Measurements from ENCODE around the gene DENND4B. TPM values are rescaled to one million over a fixed set of nuclear protein-coding genes. Genes with fewer than 3 reads are reported as not detected.

The DENND4B gene
- total and polyA plus RNA-seq, 9 of the 15 experiments (the other 6 are each of a cell fraction or from before 2014, with no cell fraction given), result 9.5 to 80.5 (median 23.1) TPM

DNA sequence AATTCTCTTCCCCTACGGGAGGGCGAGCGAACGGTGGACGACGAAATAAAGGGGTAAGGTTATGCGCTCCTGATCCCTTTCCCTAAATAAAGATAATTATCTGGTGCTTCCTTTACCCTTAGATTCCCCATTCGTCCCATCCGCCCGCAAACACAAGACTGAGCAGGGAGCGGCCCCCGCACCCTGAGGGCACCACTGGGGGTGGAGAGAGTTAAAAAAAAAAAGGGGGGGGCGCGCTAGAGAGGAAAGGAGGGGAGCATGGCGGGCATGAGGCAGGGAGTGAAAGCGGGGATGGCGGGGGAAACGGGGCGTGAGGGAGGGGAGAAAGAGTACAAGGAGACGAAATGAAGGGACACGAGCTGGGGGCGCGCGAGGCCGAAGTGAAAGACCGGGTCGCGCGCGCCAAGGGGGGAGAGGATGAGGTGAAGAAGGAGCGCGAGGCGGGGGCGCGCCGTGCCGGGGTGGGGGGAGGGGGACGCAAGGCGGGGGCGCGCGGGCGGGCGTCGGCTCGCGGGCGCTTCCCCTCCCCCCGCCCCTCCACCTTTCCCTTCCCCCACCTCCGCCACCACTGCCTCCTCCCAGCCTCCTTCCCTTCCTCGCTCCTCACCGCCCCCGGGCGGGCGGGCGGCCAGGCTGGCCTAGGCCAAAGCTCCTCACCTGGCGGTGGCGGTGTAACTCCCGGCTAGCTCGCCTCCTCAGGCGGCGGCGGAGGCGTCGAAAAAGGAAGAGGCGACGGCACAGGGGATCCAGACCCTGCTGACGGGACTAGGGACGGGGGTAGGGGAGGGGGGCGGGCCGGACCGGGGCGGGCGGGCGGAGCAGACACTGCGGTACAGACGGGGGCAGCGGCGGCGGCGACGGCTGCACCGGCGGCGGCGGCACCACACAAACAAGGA lies 24.2 kb downstream of the DENND4B start:
- H3K4me3 ChIP-seq, result peak overlapping the region; percentile 86
- in situ Hi-C loops (cut with MboI), result no loop called here
- H3K79me2 ChIP-seq (ENCODE audit: control insufficient read depth, insufficient read depth, low read length), result peaks cover 50% of the 10 kb centered on the region
- H3K4me1 ChIP-seq (replicated peaks in 1 of 2; ENCODE audit: control insufficient read depth in 2 of 2, insufficient read depth in 2 of 2, low read length in 2 of 2), result peaks cover 9 to 30% of the 10 kb centered on the region in 2 experiments
- DNase-seq (ENCODE audit: extremely low read depth in 1 of 4, low spot score in 3 of 4) (peak; percentile 86 to 92 (median 87)), ATAC-seq (peak; percentile 77), FAIRE-seq (no peak)
- H3K27me3 ChIP-seq (ENCODE audit: control insufficient read depth in 2 of 2, insufficient read depth in 2 of 2, low read length in 2 of 2), result no peaks in the 10 kb centered on the region
- no peaks in the 10 kb centered on the region for H3K9me1 ChIP-seq (ENCODE audit: control insufficient read depth, insufficient read depth, low read length)
- POLR2A ChIA-PET, result interaction anchor here (0.5 to 2.4 kb wide), 17 partner anchors 10 to 85 kb away, joined by 3 to 12 read pairs (median 4); partner anchors contain the start of genes CRTC2, DENND4B and RPS27
- H3K4me2 ChIP-seq (ENCODE audit: insufficient read depth, low read length), result peak overlapping the region; percentile 99
- H2AFZ ChIP-seq (ENCODE audit: low read depth, low read length), result peak overlapping the region; percentile 79
- CTCF ChIA-PET (ENCODE audit: low intra/inter-chr PET ratio), result no interaction called here
- no peaks in the 10 kb centered on the region for H3K9me3 ChIP-seq (replicated peaks; ENCODE audit: control insufficient read depth, insufficient read depth, low read depth, low read length)
- BruUV-seq (replicated peaks), result no TSS peak
- H4K20me1 ChIP-seq (replicated peaks; ENCODE audit: control insufficient read depth, insufficient read depth, low read length), result peaks cover 21% of the 10 kb centered on the region
- WGBS (ENCODE audit: insufficient coverage, low coverage, missing lambda C conversion rate), result under 1% methylated on average over 29 of the region's 86 CpGs
- H3K36me3 ChIP-seq (ENCODE audit: control insufficient read depth, insufficient read depth, low read length), result peaks cover 26% of the 10 kb centered on the region; the same call in 2 of the 3 replicates
- intact Hi-C loops (cut with micrococcal nuclease), result loop anchor here (2.0 to 5.0 kb wide), 5 partner anchors 40 to 298 kb away; partner anchors contain the start of gene UBAP2L
- H3K27ac ChIP-seq (ENCODE audit: extremely low read depth, low read depth, low read length), result peak overlapping the region; percentile 98
- H3K9ac ChIP-seq (ENCODE audit: insufficient read depth in 1 of 2, low read depth in 2 of 2, low read length in 2 of 2), result peak overlapping the region; percentile 91 to 92
- TF ChIP-seq HMGN3 (IDR thresholded peaks at IDR 0.05; ENCODE audit: borderline replicate concordance, extremely low read depth, insufficient read length, low read depth, low read length), result peak; percentile 63
- TF ChIP-seq SP2 (IDR thresholded peaks at IDR 0.05; ENCODE audit: extremely low read depth, low read depth, low read length, poor library complexity, severe bottlenecking), result peak; percentile 25
- TF ChIP-seq ZNF780A (CRISPR knock-in tag; IDR thresholded peaks at IDR 0.05), result no peak
- TF ChIP-seq CCNT2 (IDR thresholded peaks at IDR 0.05; ENCODE audit: borderline replicate concordance, extremely low read depth, insufficient read length, low read depth, low read length), result peak; percentile 29
- TF ChIP-seq, protein P1, sequence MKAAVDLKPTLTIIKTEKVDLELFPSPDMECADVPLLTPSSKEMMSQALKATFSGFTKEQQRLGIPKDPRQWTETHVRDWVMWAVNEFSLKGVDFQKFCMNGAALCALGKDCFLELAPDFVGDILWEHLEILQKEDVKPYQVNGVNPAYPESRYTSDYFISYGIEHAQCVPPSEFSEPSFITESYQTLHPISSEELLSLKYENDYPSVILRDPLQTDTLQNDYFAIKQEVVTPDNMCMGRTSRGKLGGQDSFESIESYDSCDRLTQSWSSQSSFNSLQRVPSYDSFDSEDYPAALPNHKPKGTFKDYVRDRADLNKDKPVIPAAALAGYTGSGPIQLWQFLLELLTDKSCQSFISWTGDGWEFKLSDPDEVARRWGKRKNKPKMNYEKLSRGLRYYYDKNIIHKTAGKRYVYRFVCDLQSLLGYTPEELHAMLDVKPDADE (conservative IDR thresholded peaks at IDR 0.05; ENCODE audit: control insufficient read depth, low read depth, low read length), result peak; percentile 25; the same call in 1 of the 2 replicates
- TF ChIP-seq, protein P2, sequence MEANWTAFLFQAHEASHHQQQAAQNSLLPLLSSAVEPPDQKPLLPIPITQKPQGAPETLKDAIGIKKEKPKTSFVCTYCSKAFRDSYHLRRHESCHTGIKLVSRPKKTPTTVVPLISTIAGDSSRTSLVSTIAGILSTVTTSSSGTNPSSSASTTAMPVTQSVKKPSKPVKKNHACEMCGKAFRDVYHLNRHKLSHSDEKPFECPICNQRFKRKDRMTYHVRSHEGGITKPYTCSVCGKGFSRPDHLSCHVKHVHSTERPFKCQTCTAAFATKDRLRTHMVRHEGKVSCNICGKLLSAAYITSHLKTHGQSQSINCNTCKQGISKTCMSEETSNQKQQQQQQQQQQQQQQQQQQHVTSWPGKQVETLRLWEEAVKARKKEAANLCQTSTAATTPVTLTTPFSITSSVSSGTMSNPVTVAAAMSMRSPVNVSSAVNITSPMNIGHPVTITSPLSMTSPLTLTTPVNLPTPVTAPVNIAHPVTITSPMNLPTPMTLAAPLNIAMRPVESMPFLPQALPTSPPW (CRISPR knock-in tag; IDR thresholded peaks at IDR 0.05), result peak; percentile 97
- TF ChIP-seq ZNF140 (CRISPR knock-in tag; IDR thresholded peaks at IDR 0.05), result no peak
- TF ChIP-seq ZNF217 (CRISPR knock-in tag; IDR thresholded peaks at IDR 0.05), result no peak
- TF ChIP-seq FOSL1 (tag; conservative IDR thresholded peaks at IDR 0.05), result peak; percentile 11; the same call in 1 of the 2 replicates
- TF ChIP-seq, protein P3, sequence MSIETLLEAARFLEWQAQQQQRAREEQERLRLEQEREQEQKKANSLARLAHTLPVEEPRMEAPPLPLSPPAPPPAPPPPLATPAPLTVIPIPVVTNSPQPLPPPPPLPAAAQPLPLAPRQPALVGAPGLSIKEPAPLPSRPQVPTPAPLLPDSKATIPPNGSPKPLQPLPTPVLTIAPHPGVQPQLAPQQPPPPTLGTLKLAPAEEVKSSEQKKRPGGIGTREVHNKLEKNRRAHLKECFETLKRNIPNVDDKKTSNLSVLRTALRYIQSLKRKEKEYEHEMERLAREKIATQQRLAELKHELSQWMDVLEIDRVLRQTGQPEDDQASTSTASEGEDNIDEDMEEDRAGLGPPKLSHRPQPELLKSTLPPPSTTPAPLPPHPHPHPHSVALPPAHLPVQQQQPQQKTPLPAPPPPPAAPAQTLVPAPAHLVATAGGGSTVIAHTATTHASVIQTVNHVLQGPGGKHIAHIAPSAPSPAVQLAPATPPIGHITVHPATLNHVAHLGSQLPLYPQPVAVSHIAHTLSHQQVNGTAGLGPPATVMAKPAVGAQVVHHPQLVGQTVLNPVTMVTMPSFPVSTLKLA (conservative IDR thresholded peaks at IDR 0.05), result peak in 1 of 2 experiments; percentile 59; a peak in 2 of 4 replicates
- TF ChIP-seq CCAR2 (IDR thresholded peaks at IDR 0.05; ENCODE audit: low read depth, low read length), result no peak
- TF ChIP-seq PCBP1 (IDR thresholded peaks at IDR 0.05; ENCODE audit: low read depth, low read length, poor library complexity, severe bottlenecking), result peak; percentile 97
- TF ChIP-seq PHF8 (IDR thresholded peaks at IDR 0.05; ENCODE audit: borderline replicate concordance, low read length), result peak; percentile 44; the same call in 1 of the 2 replicates
- 0 out of 2 replicates have a peak, but pooled peaks have one; percentile 48 for TF ChIP-seq MYNN (IDR thresholded peaks at IDR 0.05)
- TF ChIP-seq MYNN (CRISPR knock-in tag; IDR thresholded peaks at IDR 0.05), result no peak
- no peak for TF ChIP-seq ZNF644 (tag; IDR thresholded peaks at IDR 0.05; ENCODE audit: low read depth)

Measured in K562 (cell line).